PC-9 (cell line): ENCODE measurements around the gene FOXL1. TPM values are rescaled to one million over a fixed set of nuclear protein-coding genes. Genes with fewer than 3 reads are reported as not detected.

Source experiments
- BruUV-seq: library from RNA; stranded (reverse); fragments of 400-500 nt; replicated peaks from 2 replicates; lab custom pipeline; 2021; lab: Mats Ljungman, UMichigan
- CTCF ChIA-PET: fragments of 300-600 bp; sonication (Branson Sonifier 250); formaldehyde crosslinking; loops from one replicate; lab custom pipeline; 2022; ENCODE audit warnings: antibody characterized with exemption; lab: Charles Lee
- POLR2A ChIA-PET: fragments of 300-600 bp; sonication (Branson Sonifier 250); formaldehyde crosslinking; loops from one replicate; lab custom pipeline; 2022; ENCODE audit warnings: antibody characterized with exemption; ENCODE audit not compliant: unreplicated experiment; lab: Charles Lee
- DNase-seq, 2 experiments: peaks; one replicate each; pipeline versions ENCODE4 v3.0.0 to v3.0.0-alpha.2; 2015 to 2022; ENCODE audit warnings: mixed read lengths in 1 of 2
- H2AFZ ChIP-seq: fragments of 200-600 bp; sonication (generic); 2 replicates; pipeline ENCODE4 v1.8.1; 2017; ENCODE audit warnings: antibody characterized with exemption
- H3F3A ChIP-seq: fragments of 200-600 bp; sonication (generic); 2 replicates; pipeline ENCODE4 v1.8.1; 2017; ENCODE audit warnings: antibody characterized with exemption, mild to moderate bottlenecking, low read depth; ENCODE audit not compliant: insufficient read depth
- H3K27ac ChIP-seq: fragments of 200-600 bp; sonication (generic); 2 replicates; pipeline ENCODE4 v1.6.1; 2016; ENCODE audit warnings: mixed run types
- H3K27me3 ChIP-seq: fragments of 200-600 bp; sonication (generic); 2 replicates; pipeline ENCODE4 v1.6.1; 2016; ENCODE audit warnings: low read depth, mixed run types; ENCODE audit not compliant: insufficient read depth
- H3K36me3 ChIP-seq: fragments of 200-600 bp; sonication (generic); 2 replicates; pipeline ENCODE4 v1.6.1; 2016; ENCODE audit warnings: low read depth, mixed run types
- H3K4me1 ChIP-seq: fragments of 200-600 bp; sonication (generic); replicated peaks from 2 replicates; pipeline ENCODE4 v1.6.1; 2016; ENCODE audit warnings: mixed run types; ENCODE audit not compliant: insufficient read depth
- H3K4me2 ChIP-seq: fragments of 200-600 bp; sonication (generic); 2 replicates; pipeline ENCODE4 v1.6.1; 2017; ENCODE audit warnings: mixed run types
- H3K4me3 ChIP-seq: fragments of 200-600 bp; sonication (generic); 2 replicates; pipeline ENCODE4 v1.6.1; 2016; ENCODE audit warnings: mixed run types
- H3K79me2 ChIP-seq: fragments of 200-600 bp; sonication (generic); 2 replicates; pipeline ENCODE4 v1.6.1; 2017; ENCODE audit warnings: low read depth, mixed run types
- H3K9me2 ChIP-seq: fragments of 200-600 bp; sonication (generic); 2 replicates; pipeline ENCODE4 v1.8.1; 2017; ENCODE audit warnings: mild to moderate bottlenecking; ENCODE audit not compliant: insufficient read depth
- H3K9me3 ChIP-seq: fragments of 200-600 bp; sonication (generic); 2 replicates; pipeline ENCODE4 v1.8.1; 2016; ENCODE audit warnings: low read depth; ENCODE audit not compliant: insufficient read depth
- H4K20me1 ChIP-seq: fragments of 200-600 bp; sonication (generic); 2 replicates; pipeline ENCODE4 v1.8.1; 2017; ENCODE audit not compliant: insufficient read depth
- EZH2 ChIP-seq: fragments of 200-600 bp; sonication (generic); IDR thresholded peaks from 2 replicates; pipeline ENCODE4 v1.8.0; 2017; ENCODE audit warnings: antibody characterized with exemption, low read depth
- intact Hi-C: fragments of 100-400 bp; cut with micrococcal nuclease; formaldehyde crosslinking; loops from one replicate; pipeline ENCODE4 v1.10.0; 2022; ENCODE audit not compliant: unreplicated experiment
- total RNA-seq: library from RNA; stranded (reverse); gene quantifications from 2 replicates; pipeline ENCODE4 v1.2.3, GENCODE V29; 2021
- TF ChIP-seq, protein P1 (sequence below): fragments of 200-600 bp; sonication (generic); conservative IDR thresholded peaks from 2 replicates; pipeline ENCODE4 v1.6.1; 2017; ENCODE audit warnings: mixed run types, antibody characterized with exemption, mild to moderate bottlenecking, moderate library complexity

The FOXL1 gene
- total RNA-seq, 1 experiment from 2014 or later: not detected

DNA sequence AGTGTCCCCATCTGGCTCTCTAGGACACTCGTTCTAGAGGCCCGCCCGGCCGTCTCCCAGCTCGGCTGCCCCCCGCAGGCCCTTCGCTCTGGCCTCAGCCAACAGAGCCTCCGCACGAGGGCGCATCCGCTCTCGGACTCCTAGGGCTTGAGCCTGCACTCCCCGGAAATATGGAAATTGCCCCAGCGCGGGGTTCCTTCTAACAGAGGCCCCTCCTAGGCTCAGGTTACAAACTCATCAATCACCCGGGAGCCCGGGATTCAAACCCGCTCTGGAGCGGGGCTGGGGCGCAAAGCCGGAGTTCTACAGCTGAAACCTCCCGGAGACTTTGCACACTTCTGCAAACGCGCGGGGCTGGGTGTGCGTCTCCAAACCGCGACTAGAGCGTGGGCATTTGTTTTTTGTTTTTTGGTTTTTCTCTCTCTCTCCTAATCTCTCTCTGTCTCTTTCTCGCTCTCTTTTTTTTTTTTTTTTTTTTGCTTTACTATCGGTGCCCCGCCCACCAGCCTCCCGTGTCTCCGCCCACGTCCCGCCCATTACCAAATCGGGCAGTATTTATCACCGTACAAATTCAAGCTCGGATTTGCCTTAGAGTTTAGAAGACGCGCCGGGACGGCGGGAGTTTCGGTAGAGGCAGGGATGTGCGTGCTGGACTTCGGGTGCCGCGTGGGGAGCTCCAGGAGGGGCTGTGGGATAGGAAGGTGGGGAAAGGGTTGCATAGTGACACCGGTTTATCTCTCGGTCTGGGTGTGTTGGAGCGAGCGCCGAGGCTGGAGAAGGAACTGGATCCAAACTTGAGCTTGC, 2.4 kb upstream of the FOXL1 start:
- Histone ChIP-seq H3K27me3 (peaks cover 77% of the 10 kb centered on the region), H2AFZ (no peak overlapping the region), H4K20me1 (no peaks in the 10 kb centered on the region), H3K9me3 (no peaks in the 10 kb centered on the region), H3K9me2 (no peaks in the 10 kb centered on the region), H3K27ac (no peak overlapping the region), H3F3A (no peaks in the 10 kb centered on the region), H3K36me3 (no peaks in the 10 kb centered on the region), H3K4me1 (no peaks in the 10 kb centered on the region), H3K4me3 (no peak overlapping the region), H3K4me2 (no peak overlapping the region), H3K79me2 (no peaks in the 10 kb centered on the region)
- BruUV-seq: no TSS peak
- intact Hi-C loops: no loop called here
- CTCF ChIA-PET: no interaction called here
- DNase-seq: no peak
- POLR2A ChIA-PET: no interaction called here
- no peak for TF ChIP-seq EZH2
- TF ChIP-seq, protein P1, sequence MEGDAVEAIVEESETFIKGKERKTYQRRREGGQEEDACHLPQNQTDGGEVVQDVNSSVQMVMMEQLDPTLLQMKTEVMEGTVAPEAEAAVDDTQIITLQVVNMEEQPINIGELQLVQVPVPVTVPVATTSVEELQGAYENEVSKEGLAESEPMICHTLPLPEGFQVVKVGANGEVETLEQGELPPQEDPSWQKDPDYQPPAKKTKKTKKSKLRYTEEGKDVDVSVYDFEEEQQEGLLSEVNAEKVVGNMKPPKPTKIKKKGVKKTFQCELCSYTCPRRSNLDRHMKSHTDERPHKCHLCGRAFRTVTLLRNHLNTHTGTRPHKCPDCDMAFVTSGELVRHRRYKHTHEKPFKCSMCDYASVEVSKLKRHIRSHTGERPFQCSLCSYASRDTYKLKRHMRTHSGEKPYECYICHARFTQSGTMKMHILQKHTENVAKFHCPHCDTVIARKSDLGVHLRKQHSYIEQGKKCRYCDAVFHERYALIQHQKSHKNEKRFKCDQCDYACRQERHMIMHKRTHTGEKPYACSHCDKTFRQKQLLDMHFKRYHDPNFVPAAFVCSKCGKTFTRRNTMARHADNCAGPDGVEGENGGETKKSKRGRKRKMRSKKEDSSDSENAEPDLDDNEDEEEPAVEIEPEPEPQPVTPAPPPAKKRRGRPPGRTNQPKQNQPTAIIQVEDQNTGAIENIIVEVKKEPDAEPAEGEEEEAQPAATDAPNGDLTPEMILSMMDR: no peak

DNA sequence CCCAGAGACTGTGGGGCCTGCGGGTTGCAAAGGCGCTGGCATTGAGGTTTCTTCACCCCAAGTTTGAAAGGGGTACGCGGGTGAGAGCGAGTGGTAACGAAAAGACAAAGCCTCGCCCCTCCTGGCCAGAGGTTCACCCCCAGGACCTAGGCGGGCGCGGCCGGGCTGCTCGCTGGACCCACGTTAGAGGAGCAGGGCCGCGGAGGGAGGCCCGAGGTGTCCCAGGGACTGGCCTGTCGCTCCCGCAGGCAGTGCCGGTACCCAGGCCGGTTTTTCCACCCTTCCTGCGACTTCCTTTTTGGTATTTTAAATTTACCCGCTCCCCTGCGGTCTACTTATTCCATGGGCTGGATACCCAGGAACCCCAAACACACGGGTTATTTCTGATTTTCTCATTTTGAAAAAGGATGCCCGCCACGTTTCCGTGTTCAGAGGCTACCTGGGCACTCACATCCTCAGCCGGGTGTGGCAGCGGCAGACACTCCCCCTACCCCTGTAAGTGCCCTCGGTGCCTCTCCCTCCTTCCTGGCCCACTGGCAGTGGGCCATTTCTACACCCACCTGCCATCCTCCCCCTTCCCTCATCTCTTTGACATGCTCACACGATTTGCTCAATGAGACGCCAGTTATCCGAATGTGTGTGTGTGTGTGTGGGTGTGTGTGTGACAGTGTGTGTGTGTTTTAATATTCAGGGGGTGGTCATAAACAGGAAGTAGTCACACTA, 1.6 kb upstream of the FOXL1 start:
- no TSS peak for BruUV-seq
- Histone ChIP-seq H3K4me3 (no peak overlapping the region), H3F3A (no peaks in the 10 kb centered on the region), H2AFZ (no peak overlapping the region), H4K20me1 (no peaks in the 10 kb centered on the region), H3K9me2 (no peaks in the 10 kb centered on the region), H3K27ac (no peak overlapping the region), H3K9me3 (no peaks in the 10 kb centered on the region), H3K4me2 (no peak overlapping the region), H3K36me3 (no peaks in the 10 kb centered on the region), H3K4me1 (no peaks in the 10 kb centered on the region), H3K79me2 (no peaks in the 10 kb centered on the region), H3K27me3 (peaks cover 77% of the 10 kb centered on the region)
- ChIA-PET POLR2A (no interaction called here), CTCF (no interaction called here)
- TF ChIP-seq EZH2: no peak
- TF ChIP-seq, protein P1: no peak
- intact Hi-C loops: no loop called here
- DNase-seq: no peak

DNA sequence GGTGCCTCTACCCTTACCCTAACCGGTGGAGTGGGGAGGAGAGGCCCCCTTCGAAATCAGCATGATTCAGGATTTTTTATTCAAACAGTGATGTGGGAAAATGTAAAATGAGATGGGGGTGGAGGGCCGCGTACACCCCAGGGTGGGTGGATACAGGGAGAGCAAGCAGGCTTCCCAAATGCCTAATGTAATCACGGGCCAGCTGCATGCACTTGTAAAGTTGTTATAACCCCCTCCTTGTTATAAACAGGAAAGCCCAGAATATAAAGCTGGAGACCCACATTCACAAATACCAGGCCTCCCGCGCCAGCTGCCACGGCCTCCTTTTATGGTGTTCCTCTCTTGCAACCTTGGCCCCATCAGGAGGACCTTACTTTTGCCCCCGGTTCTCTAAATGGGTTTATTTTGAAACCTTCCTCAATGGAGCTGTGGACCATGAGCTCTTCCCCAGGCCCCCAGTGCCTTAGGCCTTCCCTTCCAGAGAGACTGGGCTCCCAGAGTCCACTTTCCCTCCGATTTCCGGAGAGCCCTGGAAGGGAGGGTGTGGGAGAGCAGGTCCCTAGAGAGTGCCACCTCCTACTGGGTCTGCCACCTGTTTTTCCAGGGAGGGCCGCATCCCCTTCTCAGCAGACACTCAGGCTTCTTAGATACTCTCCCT, 906 bp upstream of the FOXL1 start:
- no TSS peak for BruUV-seq
- no peak for DNase-seq
- no peak overlapping the region for H3K27ac ChIP-seq
- intact Hi-C loops: no loop called here
- no peak overlapping the region for H3K4me2 ChIP-seq
- no peaks in the 10 kb centered on the region for H3K4me1 ChIP-seq
- H3K4me3 ChIP-seq: no peak overlapping the region
- H3F3A ChIP-seq: no peaks in the 10 kb centered on the region
- H3K9me2 ChIP-seq: no peaks in the 10 kb centered on the region
- no peak overlapping the region for H2AFZ ChIP-seq
- POLR2A ChIA-PET: no interaction called here
- H3K9me3 ChIP-seq: no peaks in the 10 kb centered on the region
- CTCF ChIA-PET: no interaction called here
- H3K27me3 ChIP-seq: peaks cover 77% of the 10 kb centered on the region
- H4K20me1 ChIP-seq: no peaks in the 10 kb centered on the region
- TF ChIP-seq, protein P1: no peak
- no peak for TF ChIP-seq EZH2
- no peaks in the 10 kb centered on the region for H3K79me2 ChIP-seq
- H3K36me3 ChIP-seq: no peaks in the 10 kb centered on the region
